ENCODE data around the gene GNB4. TPM values are rescaled to one million over a fixed set of nuclear protein-coding genes. Genes with fewer than 3 reads are reported as not detected.

The GNB4 gene
- 1 to 10 TPM in 1 of 2 donors, under 1 TPM in 1; 0.59 to 1.8 TPM for total RNA-seq

GRCh38 chr3:179451265-179452175, at the start of gene GNB4:
Gene GNB4 (minus strand): TSS chr3:179451470. CDS start chr3:179426200, 25,270 bp downstream.
- ATAC-seq (peak; percentile 86), DNase-seq (ENCODE audit: low spot score in 2 of 2) (peak; percentile 42 to 54)
- H3K36me3 Mint-ChIP-seq = peaks cover 16 to 33% of the 10 kb centered on the region in 2 donors
- peak within 1 kb of the TSS; percentile 50 to 80 for H3K27ac Mint-ChIP-seq
- no peaks in the 10 kb centered on the region for H3K9me3 Mint-ChIP-seq

- H3K27ac Mint-ChIP-seq = no peak overlapping the region
- no peak for DNase-seq (ENCODE audit: low spot score in 2 of 2)
- ATAC-seq = no peak
- peaks cover 42 to 45% of the 10 kb centered on the region in 2 donors for H3K9me3 Mint-ChIP-seq
- H3K36me3 Mint-ChIP-seq = peaks cover 19% of the 10 kb centered on the region in 2 donors
Observed at GRCh38 chr3:179495483-179495882, 44.2 kb upstream of the GNB4 start.

GRCh38 chr3:179493260-179493659, 42.0 kb upstream of the GNB4 start:
- H3K36me3 Mint-ChIP-seq = peaks cover 14 to 24% of the 10 kb centered on the region in 2 donors
- no peak for ATAC-seq
- DNase-seq (ENCODE audit: low spot score in 2 of 2) = no peak
- H3K9me3 Mint-ChIP-seq = peaks cover 48 to 50% of the 10 kb centered on the region in 2 donors
- H3K27ac Mint-ChIP-seq = no peak overlapping the region

- ATAC-seq = no peak
Observed at GRCh38 chr3:179488213-179488612, 36.9 kb upstream of the GNB4 start.

GRCh38 chr3:179486806-179487205, 35.5 kb upstream of the GNB4 start:
- peaks cover 10 to 13% of the 10 kb centered on the region in 2 donors for H3K9me3 Mint-ChIP-seq
- H3K36me3 Mint-ChIP-seq = peaks cover 0 to 9% of the 10 kb centered on the region in 2 donors
- DNase-seq (ENCODE audit: low spot score in 2 of 2) = no peak
- ATAC-seq = no peak
- H3K27ac Mint-ChIP-seq = no peak overlapping the region

More at GRCh38 chr3:179488213-179488612, 36.9 kb upstream of the GNB4 start:
- DNase-seq (ENCODE audit: low spot score in 2 of 2) = no peak
- H3K36me3 Mint-ChIP-seq = peaks cover 6 to 14% of the 10 kb centered on the region in 2 donors
- H3K9me3 Mint-ChIP-seq = peaks cover 15 to 25% of the 10 kb centered on the region in 2 donors
- no peak overlapping the region for H3K27ac Mint-ChIP-seq

GRCh38 chr3:179482857-179483256, 31.6 kb upstream of the GNB4 start:
- ATAC-seq (no peak), DNase-seq (ENCODE audit: low spot score in 2 of 2) (no peak)
- peaks cover 0 to 8% of the 10 kb centered on the region in 2 donors for H3K9me3 Mint-ChIP-seq
- H3K27ac Mint-ChIP-seq = no peak overlapping the region
- no peaks in the 10 kb centered on the region for H3K36me3 Mint-ChIP-seq

- Mint-ChIP-seq H3K36me3 (no peaks in the 10 kb centered on the region), H3K27ac (no peak overlapping the region), H3K9me3 (peaks cover 0 to 8% of the 10 kb centered on the region in 2 donors)
- DNase-seq (ENCODE audit: low spot score in 2 of 2) = no peak
- no peak for ATAC-seq
Observed at GRCh38 chr3:179476215-179476614, 24.9 kb upstream of the GNB4 start.

- H3K9me3 Mint-ChIP-seq = peaks cover 0 to 8% of the 10 kb centered on the region in 2 donors
- ATAC-seq (no peak), DNase-seq (ENCODE audit: low spot score in 2 of 2) (no peak)
- H3K36me3 Mint-ChIP-seq = no peaks in the 10 kb centered on the region
- no peak overlapping the region for H3K27ac Mint-ChIP-seq
Observed at GRCh38 chr3:179474480-179474879, 23.2 kb upstream of the GNB4 start.

GRCh38 chr3:179473565-179473964, 22.3 kb upstream of the GNB4 start:
- no peak overlapping the region for H3K27ac Mint-ChIP-seq
- no peaks in the 10 kb centered on the region for H3K9me3 Mint-ChIP-seq
- ATAC-seq (no peak), DNase-seq (ENCODE audit: low spot score in 2 of 2) (no peak)
- no peaks in the 10 kb centered on the region for H3K36me3 Mint-ChIP-seq

- ATAC-seq = peak; percentile 50 to 75
- no peaks in the 10 kb centered on the region for H3K9me3 Mint-ChIP-seq
- no peak overlapping the region for H3K27ac Mint-ChIP-seq
- no peak for DNase-seq (ENCODE audit: low spot score in 2 of 2)
- no peaks in the 10 kb centered on the region for H3K36me3 Mint-ChIP-seq
Observed at GRCh38 chr3:179464323-179465092, 13.2 kb upstream of the GNB4 start.

- ATAC-seq (no peak), DNase-seq (ENCODE audit: low spot score in 2 of 2) (no peak)
- no peak overlapping the region for H3K27ac Mint-ChIP-seq
- no peaks in the 10 kb centered on the region for H3K36me3 Mint-ChIP-seq
- H3K9me3 Mint-ChIP-seq = no peaks in the 10 kb centered on the region
Observed at GRCh38 chr3:179463319-179463718, 12.0 kb upstream of the GNB4 start.

GRCh38 chr3:179460260-179460659, 9.0 kb upstream of the GNB4 start:
- Mint-ChIP-seq H3K27ac (no peak overlapping the region), H3K36me3 (no peaks in the 10 kb centered on the region), H3K9me3 (no peaks in the 10 kb centered on the region)
- peak in 1 of 2 donors; percentile 53 for ATAC-seq
- no peak for DNase-seq (ENCODE audit: low spot score in 2 of 2)

GRCh38 chr3:179455954-179456353, 4.7 kb upstream of the GNB4 start:
- peaks cover 9 to 10% of the 10 kb centered on the region in 2 donors for H3K36me3 Mint-ChIP-seq
- H3K27ac Mint-ChIP-seq = no peak overlapping the region
- H3K9me3 Mint-ChIP-seq = no peaks in the 10 kb centered on the region
- no peak for DNase-seq (ENCODE audit: low spot score in 2 of 2)
- no peak for ATAC-seq

- H3K36me3 Mint-ChIP-seq = peaks cover 16 to 18% of the 10 kb centered on the region in 2 donors
- no peak overlapping the region for H3K27ac Mint-ChIP-seq
- DNase-seq (ENCODE audit: low spot score in 2 of 2) = no peak
- no peaks in the 10 kb centered on the region for H3K9me3 Mint-ChIP-seq
- ATAC-seq = no peak
Observed at GRCh38 chr3:179454887-179455286, 3.6 kb upstream of the GNB4 start.

GRCh38 chr3:179453967-179454366, 2.7 kb upstream of the GNB4 start:
- no peak for ATAC-seq
- Mint-ChIP-seq H3K36me3 (peaks cover 16 to 22% of the 10 kb centered on the region in 2 donors), H3K27ac (no peak overlapping the region), H3K9me3 (no peaks in the 10 kb centered on the region)
- no peak for DNase-seq (ENCODE audit: low spot score in 2 of 2)

GRCh38 chr3:179452872-179453271, 1.6 kb upstream of the GNB4 start:
- Mint-ChIP-seq H3K36me3 (peaks cover 16 to 23% of the 10 kb centered on the region in 2 donors), H3K9me3 (no peaks in the 10 kb centered on the region)

GRCh38 chr3:179452176-179452564, 900 bp upstream of the GNB4 start:
- no peak for DNase-seq (ENCODE audit: low spot score in 2 of 2)
- Mint-ChIP-seq H3K36me3 (peaks cover 16 to 28% of the 10 kb centered on the region in 2 donors), H3K9me3 (no peaks in the 10 kb centered on the region), H3K27ac (peak overlapping the region in 1 of 2 donors; percentile 50)
- no peak for ATAC-seq

More at GRCh38 chr3:179452872-179453271, 1.6 kb upstream of the GNB4 start:
- ATAC-seq (no peak), DNase-seq (ENCODE audit: low spot score in 2 of 2) (no peak)
- H3K27ac Mint-ChIP-seq = no peak overlapping the region

Data from activated naive CD4-positive, alpha-beta T cell treated with anti-CD3 and anti-CD28 coated beads, Interleukin-2, amount 50 U/mL, for 72 hours (primary cell).